ENCODE data around the gene TSGA10. TPM values are rescaled to one million over a fixed set of nuclear protein-coding genes. Genes with fewer than 3 reads are reported as not detected.
A peak's percentile ranks its signal among the peaks of the same experiment; 100 is the strongest.

TSGA10 gene
- total and polyA plus RNA-seq, 2 experiments from 2014 or later: 6.4 to 24.2 TPM

DNA sequence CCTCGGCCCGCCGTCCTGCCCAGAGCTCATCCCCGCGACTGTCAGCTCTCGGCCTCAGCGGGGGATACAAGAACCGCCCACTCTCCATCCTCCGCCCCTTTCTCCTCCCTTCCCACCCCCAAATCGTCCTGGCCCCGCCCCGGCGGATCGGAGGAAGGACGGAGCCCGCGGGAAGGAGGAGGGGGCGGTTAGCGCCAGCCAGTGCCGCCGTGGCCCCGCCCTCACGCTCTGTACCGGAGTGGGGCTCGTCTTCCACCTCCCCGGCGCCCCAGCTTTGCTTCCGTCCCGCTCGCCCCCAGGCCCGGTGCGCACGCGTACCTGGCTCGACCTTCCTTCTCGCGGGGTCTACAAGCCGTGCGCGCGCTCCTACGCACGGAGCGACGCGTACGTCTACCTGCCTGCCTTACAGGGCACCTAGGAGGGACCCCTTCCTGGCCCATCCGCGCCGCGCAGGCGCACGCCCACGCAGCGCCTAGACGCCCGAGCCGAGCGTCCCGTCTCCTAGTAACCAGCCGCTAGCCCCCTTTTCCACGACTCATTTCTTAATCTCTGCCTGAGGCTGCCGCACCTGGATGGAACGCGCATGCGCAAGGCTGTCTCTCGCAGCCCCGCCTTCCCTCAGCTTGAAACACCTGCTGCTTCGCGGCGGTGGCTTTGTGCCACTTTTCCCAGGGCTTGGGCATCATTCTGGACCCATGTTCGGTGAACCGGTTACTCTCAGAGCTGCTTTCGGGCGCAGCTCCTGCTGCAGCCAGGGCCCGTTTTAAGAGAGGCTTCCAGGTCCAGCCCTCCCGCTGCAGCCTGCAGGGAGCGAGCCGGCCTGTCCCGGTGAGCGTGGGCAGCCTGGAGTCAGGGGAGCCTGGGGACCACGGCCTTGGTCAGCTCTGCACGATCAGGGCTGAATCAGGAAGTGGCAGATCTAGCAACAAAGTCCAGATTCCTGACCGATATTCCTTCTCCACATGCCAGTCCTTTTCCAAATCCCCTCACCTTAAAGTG lies 13.3 kb downstream of the TSGA10 start, which contains the start of gene C2orf15:
TSS of gene C2orf15 (plus strand) at position 598 of the 999 bp plus-strand sequence. CDS start 8,852 bp downstream, outside the sequence.
- H3K9me3 Mint-ChIP-seq: peaks cover 23% of the 10 kb centered on the region
- H3K27me3 ChIP-seq (ENCODE audit: insufficient read depth): 0 out of 2 replicates have a peak, but pooled peaks cover 7% of the 10 kb centered on the region
- peak within 1 kb of the TSS; percentile 94 for H3K27ac Mint-ChIP-seq
- peak within 1 kb of the TSS; percentile 84 for H3K4me2 ChIP-seq
- H3K4me1 Mint-ChIP-seq: peaks cover 9% of the 10 kb centered on the region; the same call in 2 of the 3 replicates
- ATAC-seq: peak; percentile 94
- H3K4me3 Mint-ChIP-seq: peak within 1 kb of the TSS; percentile 94
- no peaks in the 10 kb centered on the region; the same call in 1 of the 2 replicates for H3K9me2 ChIP-seq (ENCODE audit: insufficient read depth)
- peaks cover 14% of the 10 kb centered on the region for H3K27me3 Mint-ChIP-seq (ENCODE audit: insufficient read depth, low read depth, poor library complexity)
- H3K36me3 Mint-ChIP-seq (ENCODE audit: low read depth): peaks cover 27% of the 10 kb centered on the region
- H3K4me3 ChIP-seq: peak within 1 kb of the TSS; percentile 85
- peak; percentile 96 for DNase-seq (ENCODE audit: low spot score)
- no peaks in the 10 kb centered on the region for H3K36me3 ChIP-seq (ENCODE audit: insufficient read depth)
- H2AFZ ChIP-seq: peak within 1 kb of the TSS; percentile 92
- peaks cover 17% of the 10 kb centered on the region for H3K4me1 ChIP-seq (ENCODE audit: insufficient read depth)
- H4K20me1 ChIP-seq (replicated peaks; ENCODE audit: insufficient read depth): no peaks in the 10 kb centered on the region
- peaks cover 16% of the 10 kb centered on the region for H3K79me2 ChIP-seq (replicated peaks; ENCODE audit: insufficient read depth)
- peak within 1 kb of the TSS; percentile 89 for H3K27ac ChIP-seq (ENCODE audit: low read depth)
- no peaks in the 10 kb centered on the region; the same call in 1 of the 2 replicates for H3F3A ChIP-seq (replicated peaks; ENCODE audit: low read depth)
- TF ChIP-seq EZH2phosphoT487 (IDR thresholded peaks at IDR 0.05; ENCODE audit: unreplicated experiment) (no peak), REST (IDR thresholded peaks at IDR 0.05; ENCODE audit: unreplicated experiment) (no peak), STAT1 (IDR thresholded peaks at IDR 0.05; ENCODE audit: unreplicated experiment) (no peak), NANOG (IDR thresholded peaks at IDR 0.05; ENCODE audit: borderline replicate concordance) (no peak), ZNF331 (CRISPR knock-in tag; IDR thresholded peaks at IDR 0.05; ENCODE audit: low read depth) (no peak), POLR2AphosphoS5 (IDR thresholded peaks at IDR 0.05; ENCODE audit: low read depth) (peak; percentile 81), CTCF (conservative IDR thresholded peaks at IDR 0.05; ENCODE audit: low read depth in 2 of 2) (no peak), JUNB (IDR thresholded peaks at IDR 0.05; ENCODE audit: unreplicated experiment) (no peak), CREB1 (CRISPR knock-in tag; IDR thresholded peaks at IDR 0.05; ENCODE audit: low read depth) (0 out of 2 replicates have a peak, but pooled peaks have one; percentile 28)
- TF ChIP-seq, protein P1, sequence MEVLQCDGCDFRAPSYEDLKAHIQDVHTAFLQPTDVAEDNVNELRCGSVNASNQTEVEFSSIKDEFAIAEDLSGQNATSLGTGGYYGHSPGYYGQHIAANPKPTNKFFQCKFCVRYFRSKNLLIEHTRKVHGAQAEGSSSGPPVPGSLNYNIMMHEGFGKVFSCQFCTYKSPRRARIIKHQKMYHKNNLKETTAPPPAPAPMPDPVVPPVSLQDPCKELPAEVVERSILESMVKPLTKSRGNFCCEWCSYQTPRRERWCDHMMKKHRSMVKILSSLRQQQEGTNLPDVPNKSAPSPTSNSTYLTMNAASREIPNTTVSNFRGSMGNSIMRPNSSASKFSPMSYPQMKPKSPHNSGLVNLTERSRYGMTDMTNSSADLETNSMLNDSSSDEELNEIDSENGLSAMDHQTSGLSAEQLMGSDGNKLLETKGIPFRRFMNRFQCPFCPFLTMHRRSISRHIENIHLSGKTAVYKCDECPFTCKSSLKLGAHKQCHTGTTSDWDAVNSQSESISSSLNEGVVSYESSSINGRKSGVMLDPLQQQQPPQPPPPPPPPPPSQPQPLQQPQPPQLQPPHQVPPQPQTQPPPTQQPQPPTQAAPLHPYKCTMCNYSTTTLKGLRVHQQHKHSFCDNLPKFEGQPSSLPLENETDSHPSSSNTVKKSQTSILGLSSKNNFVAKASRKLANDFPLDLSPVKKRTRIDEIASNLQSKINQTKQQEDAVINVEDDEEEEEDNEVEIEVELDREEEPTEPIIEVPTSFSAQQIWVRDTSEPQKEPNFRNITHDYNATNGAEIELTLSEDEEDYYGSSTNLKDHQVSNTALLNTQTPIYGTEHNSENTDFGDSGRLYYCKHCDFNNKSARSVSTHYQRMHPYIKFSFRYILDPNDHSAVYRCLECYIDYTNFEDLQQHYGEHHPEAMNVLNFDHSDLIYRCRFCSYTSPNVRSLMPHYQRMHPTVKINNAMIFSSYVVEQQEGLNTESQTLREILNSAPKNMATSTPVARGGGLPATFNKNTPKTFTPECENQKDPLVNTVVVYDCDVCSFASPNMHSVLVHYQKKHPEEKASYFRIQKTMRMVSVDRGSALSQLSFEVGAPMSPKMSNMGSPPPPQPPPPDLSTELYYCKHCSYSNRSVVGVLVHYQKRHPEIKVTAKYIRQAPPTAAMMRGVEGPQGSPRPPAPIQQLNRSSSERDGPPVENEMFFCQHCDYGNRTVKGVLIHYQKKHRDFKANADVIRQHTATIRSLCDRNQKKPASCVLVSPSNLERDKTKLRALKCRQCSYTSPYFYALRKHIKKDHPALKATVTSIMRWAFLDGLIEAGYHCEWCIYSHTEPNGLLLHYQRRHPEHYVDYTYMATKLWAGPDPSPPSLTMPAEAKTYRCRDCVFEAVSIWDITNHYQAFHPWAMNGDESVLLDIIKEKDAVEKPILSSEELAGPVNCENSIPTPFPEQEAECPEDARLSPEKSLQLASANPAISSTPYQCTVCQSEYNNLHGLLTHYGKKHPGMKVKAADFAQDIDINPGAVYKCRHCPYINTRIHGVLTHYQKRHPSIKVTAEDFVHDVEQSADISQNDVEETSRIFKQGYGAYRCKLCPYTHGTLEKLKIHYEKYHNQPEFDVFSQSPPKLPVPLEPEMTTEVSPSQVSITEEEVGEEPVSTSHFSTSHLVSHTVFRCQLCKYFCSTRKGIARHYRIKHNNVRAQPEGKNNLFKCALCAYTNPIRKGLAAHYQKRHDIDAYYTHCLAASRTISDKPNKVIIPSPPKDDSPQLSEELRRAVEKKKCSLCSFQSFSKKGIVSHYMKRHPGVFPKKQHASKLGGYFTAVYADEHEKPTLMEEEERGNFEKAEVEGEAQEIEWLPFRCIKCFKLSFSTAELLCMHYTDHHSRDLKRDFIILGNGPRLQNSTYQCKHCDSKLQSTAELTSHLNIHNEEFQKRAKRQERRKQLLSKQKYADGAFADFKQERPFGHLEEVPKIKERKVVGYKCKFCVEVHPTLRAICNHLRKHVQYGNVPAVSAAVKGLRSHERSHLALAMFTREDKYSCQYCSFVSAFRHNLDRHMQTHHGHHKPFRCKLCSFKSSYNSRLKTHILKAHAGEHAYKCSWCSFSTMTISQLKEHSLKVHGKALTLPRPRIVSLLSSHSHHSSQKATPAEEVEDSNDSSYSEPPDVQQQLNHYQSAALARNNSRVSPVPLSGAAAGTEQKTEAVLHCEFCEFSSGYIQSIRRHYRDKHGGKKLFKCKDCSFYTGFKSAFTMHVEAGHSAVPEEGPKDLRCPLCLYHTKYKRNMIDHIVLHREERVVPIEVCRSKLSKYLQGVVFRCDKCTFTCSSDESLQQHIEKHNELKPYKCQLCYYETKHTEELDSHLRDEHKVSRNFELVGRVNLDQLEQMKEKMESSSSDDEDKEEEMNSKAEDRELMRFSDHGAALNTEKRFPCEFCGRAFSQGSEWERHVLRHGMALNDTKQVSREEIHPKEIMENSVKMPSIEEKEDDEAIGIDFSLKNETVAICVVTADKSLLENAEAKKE (CRISPR knock-in tag; IDR thresholded peaks at IDR 0.05): no peak

Data from GM23338 (cell line).